NCI-H345 treated with DMSO at 0.1 percent for 48 hours (cell line): Measurements from ENCODE around the gene ACTR1B.
"Not testable (repeated sequence)": the region's sequence is repeated elsewhere in the genome, so short reads cannot be mapped to it uniquely, and the experiment has no call there.

ENCODE experiments used
- DNase-seq: peaks from one replicate; lab custom pipeline; 2025; ENCODE audit not compliant: unreplicated experiment; lab: John Stamatoyannopoulos, UW

ACTR1B gene

GRCh38 chr2:97663962-97664635 lies at the start of gene ACTR1B:
ACTR1B (minus strand) TSS chr2:97664044; CDS start chr2:97663890, 154 bp downstream.
- peak; percentile 96 for DNase-seq

- no peak for DNase-seq
These were observed 49.0 kb upstream of the ACTR1B start for GRCh38 chr2:97712693-97713295.

- DNase-seq = not testable (repeated sequence)
These were observed 48.3 kb upstream of the ACTR1B start for GRCh38 chr2:97712175-97712574.

GRCh38 chr2:97711394-97711711 lies 47.5 kb upstream of the ACTR1B start:
- no peak for DNase-seq

- DNase-seq = no peak
These were observed 44.8 kb upstream of the ACTR1B start for GRCh38 chr2:97708608-97709007.

GRCh38 chr2:97708048-97708380 lies 44.2 kb upstream of the ACTR1B start:
- no peak for DNase-seq

GRCh38 chr2:97707362-97708047 lies 43.7 kb upstream of the ACTR1B start:
- DNase-seq = no peak

- DNase-seq = no peak
These were observed 43.0 kb upstream of the ACTR1B start for GRCh38 chr2:97706708-97707345.

GRCh38 chr2:97706112-97706511 lies 42.3 kb upstream of the ACTR1B start:
- DNase-seq = no peak

GRCh38 chr2:97704989-97705388 lies 41.1 kb upstream of the ACTR1B start:
- DNase-seq = no peak

GRCh38 chr2:97703741-97704140 lies 39.9 kb upstream of the ACTR1B start:
- DNase-seq = no peak

GRCh38 chr2:97702731-97703470 lies 39.1 kb upstream of the ACTR1B start:
- no peak for DNase-seq

GRCh38 chr2:97701851-97702465 lies 38.1 kb upstream of the ACTR1B start:
- no peak for DNase-seq

GRCh38 chr2:97701186-97701585 lies 37.3 kb upstream of the ACTR1B start:
- no peak for DNase-seq

GRCh38 chr2:97699765-97700444 lies 36.1 kb upstream of the ACTR1B start:
- peak; percentile 57 for DNase-seq

- no peak for DNase-seq
These were observed 34.7 kb upstream of the ACTR1B start for GRCh38 chr2:97698530-97698929.

GRCh38 chr2:97697252-97698235 lies 33.7 kb upstream of the ACTR1B start:
- peak; percentile 74 for DNase-seq

GRCh38 chr2:97695744-97696143 lies 31.9 kb upstream of the ACTR1B start:
- no peak for DNase-seq

GRCh38 chr2:97693476-97693875 lies 29.6 kb upstream of the ACTR1B start:
- no peak for DNase-seq
